Activated CD4-positive, alpha-beta T cell treated with anti-CD3 and anti-CD28 coated beads, Interleukin-2, amount 50 U/mL, for 16 hours (primary cell): ENCODE results near the gene PPBP.
"Not testable (repeated sequence)": the region's sequence is repeated elsewhere in the genome, so short reads cannot be mapped to it uniquely, and the experiment has no call there.

Experiments
- DNase-seq: peaks from one replicate; pipeline ENCODE4 v3.0.0-alpha.2; 2020

PPBP gene

GRCh38 chr4:73991742-73992000, 3.7 kb upstream of the PPBP start:
- DNase-seq = no peak

- no peak for DNase-seq
Measured at GRCh38 chr4:73990988-73991741, 3.2 kb upstream of the PPBP start.

- no peak for DNase-seq
Measured at GRCh38 chr4:73989928-73990327, 1.9 kb upstream of the PPBP start.

- DNase-seq = no peak
Measured at GRCh38 chr4:73989031-73989430, 1.0 kb upstream of the PPBP start.

- DNase-seq = no peak
Measured at GRCh38 chr4:73985528-73985852, 2.5 kb downstream of the PPBP start.

- no peak for DNase-seq
Measured at GRCh38 chr4:73984736-73985527, 3.1 kb downstream of the PPBP start.

- DNase-seq = not testable (repeated sequence)
Measured at GRCh38 chr4:73981175-73981574, 6.8 kb downstream of the PPBP start.

- DNase-seq = no peak
Measured at GRCh38 chr4:73979407-73979957, 8.5 kb downstream of the PPBP start.

GRCh38 chr4:73978886-73979285, 9.1 kb downstream of the PPBP start:
- DNase-seq = no peak

- DNase-seq = no peak
Measured at GRCh38 chr4:73976716-73977115, 11.3 kb downstream of the PPBP start.

GRCh38 chr4:73976217-73976616, 11.8 kb downstream of the PPBP start:
- DNase-seq = no peak

- no peak for DNase-seq
Measured at GRCh38 chr4:73974352-73974751, 13.6 kb downstream of the PPBP start.

- no peak for DNase-seq
Measured at GRCh38 chr4:73970945-73971344, 17.0 kb downstream of the PPBP start.

GRCh38 chr4:73970011-73970410, 18.0 kb downstream of the PPBP start:
- DNase-seq = no peak

- DNase-seq = no peak
Measured at GRCh38 chr4:73967866-73968265, 20.1 kb downstream of the PPBP start.

- DNase-seq = no peak
Measured at GRCh38 chr4:73964862-73965611, 23.0 kb downstream of the PPBP start.

- DNase-seq = no peak
Measured at GRCh38 chr4:73962724-73963123, 25.3 kb downstream of the PPBP start.

GRCh38 chr4:73959041-73959440, 28.9 kb downstream of the PPBP start:
- not testable (repeated sequence) for DNase-seq

- DNase-seq = no peak
Measured at GRCh38 chr4:73952352-73952751, 35.6 kb downstream of the PPBP start.

GRCh38 chr4:73950376-73950920, 37.5 kb downstream of the PPBP start:
- not testable (repeated sequence) for DNase-seq

GRCh38 chr4:73948990-73949706, 38.8 kb downstream of the PPBP start:
- DNase-seq = no peak

- no peak for DNase-seq
Measured at GRCh38 chr4:73948291-73948690, 39.7 kb downstream of the PPBP start.
